Cardiac fibroblast (primary cell): ENCODE results near the gene ARID1B.
A peak's percentile ranks its signal among the peaks of the same experiment; 100 is the strongest.

ENCODE experiments used
- DNase-seq, 2 donors: peaks; one replicate each; pipeline versions ENCODE4 v3.0.0 to v3.0.0-alpha.2; 2010; ENCODE audit warnings: low read depth in 2 of 2
- H3K4me3 ChIP-seq, 2 donors: replicated peaks in 1 of 2; 1 replicate in 1 of 2; 2 replicates in 1 of 2; pipeline ENCODE4 v1.5.1; 2011; ENCODE audit warnings: low read depth in 2 of 2, low read length in 2 of 2, mild to moderate bottlenecking in 2 of 2, moderate library complexity in 1 of 2
- TF ChIP-seq, protein P1 (sequence below): IDR thresholded peaks from one replicate; pipeline ENCODE4 v1.5.1; 2011; ENCODE audit warnings: low read depth, mild to moderate bottlenecking, low read length, inconsistent platforms

The ARID1B gene

DNA sequence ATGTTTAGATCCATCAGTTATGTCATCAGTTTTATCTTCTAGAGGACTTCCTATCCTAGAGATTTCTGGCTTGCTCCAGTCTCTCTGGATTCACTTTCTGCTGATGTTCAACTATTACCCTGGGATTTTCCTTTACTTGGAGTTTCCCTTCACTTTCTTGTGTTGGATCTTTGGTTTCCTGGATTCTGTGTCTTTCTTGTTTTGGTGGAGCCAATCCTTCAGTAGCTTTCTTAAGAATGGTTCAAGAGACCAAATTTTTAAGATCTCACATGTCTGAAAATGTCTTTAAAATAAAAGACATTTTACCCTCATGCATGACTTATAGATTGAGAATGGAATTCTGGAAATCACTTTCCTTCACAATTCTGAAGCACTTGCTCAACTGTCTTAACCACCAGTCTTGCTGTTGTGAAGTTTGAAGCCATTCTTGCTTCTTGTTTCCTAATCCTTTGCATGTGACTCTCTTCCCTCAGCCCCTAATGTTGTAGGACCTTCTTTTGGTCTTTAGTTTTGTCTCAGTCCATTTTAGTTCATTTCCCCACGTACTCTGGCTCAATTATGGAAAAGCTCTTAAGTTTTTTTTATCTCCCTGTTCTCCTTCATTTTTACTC is 87.9 kb downstream of the ARID1B start:
- no peak overlapping the region for H3K4me3 ChIP-seq
- DNase-seq, result peak in 1 of 2 donors; percentile 68
- TF ChIP-seq, protein P1, sequence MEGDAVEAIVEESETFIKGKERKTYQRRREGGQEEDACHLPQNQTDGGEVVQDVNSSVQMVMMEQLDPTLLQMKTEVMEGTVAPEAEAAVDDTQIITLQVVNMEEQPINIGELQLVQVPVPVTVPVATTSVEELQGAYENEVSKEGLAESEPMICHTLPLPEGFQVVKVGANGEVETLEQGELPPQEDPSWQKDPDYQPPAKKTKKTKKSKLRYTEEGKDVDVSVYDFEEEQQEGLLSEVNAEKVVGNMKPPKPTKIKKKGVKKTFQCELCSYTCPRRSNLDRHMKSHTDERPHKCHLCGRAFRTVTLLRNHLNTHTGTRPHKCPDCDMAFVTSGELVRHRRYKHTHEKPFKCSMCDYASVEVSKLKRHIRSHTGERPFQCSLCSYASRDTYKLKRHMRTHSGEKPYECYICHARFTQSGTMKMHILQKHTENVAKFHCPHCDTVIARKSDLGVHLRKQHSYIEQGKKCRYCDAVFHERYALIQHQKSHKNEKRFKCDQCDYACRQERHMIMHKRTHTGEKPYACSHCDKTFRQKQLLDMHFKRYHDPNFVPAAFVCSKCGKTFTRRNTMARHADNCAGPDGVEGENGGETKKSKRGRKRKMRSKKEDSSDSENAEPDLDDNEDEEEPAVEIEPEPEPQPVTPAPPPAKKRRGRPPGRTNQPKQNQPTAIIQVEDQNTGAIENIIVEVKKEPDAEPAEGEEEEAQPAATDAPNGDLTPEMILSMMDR, result no peak

DNA sequence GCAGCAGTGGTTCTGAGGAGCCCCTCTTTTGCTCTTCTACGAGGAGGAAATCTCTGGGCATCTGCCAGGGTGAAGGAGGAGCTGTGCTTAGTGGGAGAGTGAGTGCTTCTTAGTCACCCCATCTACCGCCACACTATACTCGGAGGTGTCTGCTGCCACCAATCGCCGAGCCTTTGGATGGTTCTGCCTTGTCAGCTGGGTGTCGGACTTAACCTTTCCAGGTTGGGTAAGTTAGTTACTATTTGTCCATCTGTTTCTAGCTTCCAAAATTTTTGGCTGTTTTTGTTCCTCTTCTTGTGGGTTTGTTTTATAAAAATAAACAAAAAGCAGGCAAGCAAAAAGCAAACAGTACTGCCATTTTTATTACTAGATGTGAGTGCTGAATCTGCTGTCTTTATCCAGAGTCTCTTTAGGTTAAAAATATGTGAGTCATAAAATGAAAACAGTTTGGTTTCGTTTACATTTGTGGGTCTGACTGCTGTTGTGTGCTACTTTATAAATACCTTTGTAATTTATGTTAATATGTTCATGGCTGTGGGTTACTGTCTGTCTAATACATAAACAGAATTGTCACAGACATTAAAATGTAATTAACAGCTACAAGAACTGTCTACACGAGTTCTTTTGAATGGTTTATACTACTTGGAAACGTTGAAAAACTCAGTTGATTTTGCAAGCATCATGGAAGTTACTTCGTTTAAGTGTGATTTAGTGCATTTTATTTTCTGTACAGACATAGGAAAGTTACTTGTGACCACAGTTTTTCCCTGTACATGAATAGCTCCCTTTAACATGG is 89.2 kb downstream of the ARID1B start:
- no peak overlapping the region for H3K4me3 ChIP-seq
- DNase-seq, result peak in 1 of 2 donors; percentile 61
- TF ChIP-seq, protein P1, result no peak

GRCh38 chr6:156867121-156867520 is 89.9 kb downstream of the ARID1B start:
- TF ChIP-seq, protein P1, result no peak
- no peak for DNase-seq
- H3K4me3 ChIP-seq, result no peak overlapping the region

- TF ChIP-seq, protein P1, result no peak
- H3K4me3 ChIP-seq, result no peak overlapping the region
- DNase-seq, result no peak
Observed at GRCh38 chr6:156868385-156868784, 91.2 kb downstream of the ARID1B start.

GRCh38 chr6:156869980-156870398 is 92.8 kb downstream of the ARID1B start:
- DNase-seq, result no peak
- H3K4me3 ChIP-seq, result no peak overlapping the region
- TF ChIP-seq, protein P1, result no peak

DNA sequence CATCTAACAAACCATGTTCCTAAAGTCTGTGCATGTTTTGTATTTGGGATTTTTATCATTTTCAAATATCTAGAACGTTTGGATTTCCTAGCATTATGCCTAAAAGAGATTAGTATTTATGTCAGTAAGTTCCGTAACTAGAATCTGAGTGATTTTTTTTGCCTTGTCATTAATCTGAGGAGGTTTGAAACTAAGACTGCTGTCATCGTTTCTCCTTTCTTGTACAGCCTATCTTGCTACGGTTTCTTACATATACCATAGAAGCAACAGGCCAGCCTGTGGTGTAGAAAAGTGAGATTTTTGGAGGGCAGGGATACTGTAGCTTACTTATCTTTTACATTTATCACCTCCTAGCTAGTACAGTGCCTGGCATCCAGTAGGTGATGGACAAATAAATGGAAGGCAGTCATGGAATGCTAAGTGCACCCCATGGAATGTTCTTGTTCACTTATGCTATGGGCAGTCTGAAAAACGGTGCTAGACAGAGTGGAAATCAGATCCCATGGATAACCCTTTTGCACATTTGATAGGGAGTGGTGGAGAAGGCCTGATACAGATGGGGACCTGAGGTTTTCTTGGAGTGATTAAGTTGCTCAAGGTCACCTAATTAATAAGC is 93.9 kb downstream of the ARID1B start:
- no peak for DNase-seq
- TF ChIP-seq, protein P1, result no peak

More for the DNA sequence above, 93.9 kb downstream of the ARID1B start:
- H3K4me3 ChIP-seq, result no peak overlapping the region
